Right atrium auricular region (tissue), 2 donors: ENCODE data around the gene ORAI2. TPM values are rescaled to one million over a fixed set of nuclear protein-coding genes. Genes with fewer than 3 reads are reported as not detected.
"Not testable (repeated sequence)": the region's sequence is repeated elsewhere in the genome, so short reads cannot be mapped to it uniquely, and the experiment has no call there.

Source experiments
- DNase-seq: peaks from one replicate; pipeline ENCODE4 v3.0.0-alpha.2; 2019; ENCODE audit warnings: low spot score
- H3K27ac ChIP-seq, 2 donors: fragments of 200-600 bp; sonication (generic); 1 replicate in 1 of 2; 2 replicates in 1 of 2; pipeline ENCODE4 v1.5.1; 2016 to 2019
- H3K27me3 ChIP-seq, 2 donors: fragments of 200-600 bp; sonication (generic); one replicate each; pipeline versions ENCODE4 v1.5.1 to v1.6.0; 2017 to 2019
- H3K36me3 ChIP-seq: fragments of 200-600 bp; sonication (generic); one replicate; pipeline ENCODE4 v1.5.1; 2016
- H3K4me1 ChIP-seq, 2 donors: fragments of 200-600 bp; sonication (generic); one replicate each; pipeline versions ENCODE4 v1.5.1 to v1.6.0; 2017 to 2019
- H3K4me3 ChIP-seq, 2 donors: fragments of 200-600 bp; sonication (generic); 1 replicate in 1 of 2; 2 replicates in 1 of 2; pipeline ENCODE4 v1.5.1; 2017 to 2019; ENCODE audit warnings: mild to moderate bottlenecking in 1 of 2, moderate library complexity in 1 of 2
- H3K9me3 ChIP-seq, 2 donors: fragments of 200-600 bp; sonication (generic); one replicate each; pipeline ENCODE4 v1.5.1; 2019
- total RNA-seq, 2 donors: library from RNA; depleted of rRNA; stranded (reverse); fragments of >200 nt; gene quantifications; one replicate each; pipeline ENCODE4 v1.1.0, GENCODE V29; 2016
- TF ChIP-seq, protein P1 (sequence below), 2 donors: fragments of 200-600 bp; sonication (generic); IDR thresholded peaks; one replicate each; pipeline ENCODE4 v1.5.1; 2019; ENCODE audit warnings: antibody characterized with exemption in 2 of 2

The ORAI2 gene
- total RNA-seq, 2 donors from 2014 or later = 5.9 to 13.3 TPM

DNA sequence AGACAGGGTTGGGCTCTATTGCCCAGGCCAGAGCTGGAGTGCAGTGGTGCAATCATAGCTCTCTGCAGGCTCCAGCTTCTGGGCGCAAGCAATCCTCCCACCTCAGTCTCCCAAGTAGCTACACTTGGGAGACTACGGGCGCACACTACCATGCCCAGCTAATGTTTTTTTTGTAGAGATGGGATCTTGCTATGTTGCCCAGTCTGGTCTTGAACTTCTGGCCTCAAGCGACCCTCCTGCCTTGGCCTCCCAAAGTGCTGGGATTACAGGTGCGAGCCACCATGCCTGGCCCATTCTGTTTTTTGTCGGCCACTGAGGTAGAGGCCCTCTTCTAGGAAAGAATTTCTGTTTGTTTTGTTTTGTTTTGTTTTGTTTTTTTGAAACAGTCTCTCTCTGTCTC, 19.1 kb downstream of the ORAI2 start:
- no peaks in the 10 kb centered on the region for H3K4me1 ChIP-seq
- no peaks in the 10 kb centered on the region for H3K9me3 ChIP-seq
- TF ChIP-seq, protein P1, sequence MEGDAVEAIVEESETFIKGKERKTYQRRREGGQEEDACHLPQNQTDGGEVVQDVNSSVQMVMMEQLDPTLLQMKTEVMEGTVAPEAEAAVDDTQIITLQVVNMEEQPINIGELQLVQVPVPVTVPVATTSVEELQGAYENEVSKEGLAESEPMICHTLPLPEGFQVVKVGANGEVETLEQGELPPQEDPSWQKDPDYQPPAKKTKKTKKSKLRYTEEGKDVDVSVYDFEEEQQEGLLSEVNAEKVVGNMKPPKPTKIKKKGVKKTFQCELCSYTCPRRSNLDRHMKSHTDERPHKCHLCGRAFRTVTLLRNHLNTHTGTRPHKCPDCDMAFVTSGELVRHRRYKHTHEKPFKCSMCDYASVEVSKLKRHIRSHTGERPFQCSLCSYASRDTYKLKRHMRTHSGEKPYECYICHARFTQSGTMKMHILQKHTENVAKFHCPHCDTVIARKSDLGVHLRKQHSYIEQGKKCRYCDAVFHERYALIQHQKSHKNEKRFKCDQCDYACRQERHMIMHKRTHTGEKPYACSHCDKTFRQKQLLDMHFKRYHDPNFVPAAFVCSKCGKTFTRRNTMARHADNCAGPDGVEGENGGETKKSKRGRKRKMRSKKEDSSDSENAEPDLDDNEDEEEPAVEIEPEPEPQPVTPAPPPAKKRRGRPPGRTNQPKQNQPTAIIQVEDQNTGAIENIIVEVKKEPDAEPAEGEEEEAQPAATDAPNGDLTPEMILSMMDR (IDR thresholded peaks at IDR 0.05) = no peak
- no peak for DNase-seq
- H3K27ac ChIP-seq = no peak overlapping the region
- no peaks in the 10 kb centered on the region for H3K27me3 ChIP-seq
- H3K4me3 ChIP-seq = no peak overlapping the region
- peaks cover 14% of the 10 kb centered on the region for H3K36me3 ChIP-seq

DNA sequence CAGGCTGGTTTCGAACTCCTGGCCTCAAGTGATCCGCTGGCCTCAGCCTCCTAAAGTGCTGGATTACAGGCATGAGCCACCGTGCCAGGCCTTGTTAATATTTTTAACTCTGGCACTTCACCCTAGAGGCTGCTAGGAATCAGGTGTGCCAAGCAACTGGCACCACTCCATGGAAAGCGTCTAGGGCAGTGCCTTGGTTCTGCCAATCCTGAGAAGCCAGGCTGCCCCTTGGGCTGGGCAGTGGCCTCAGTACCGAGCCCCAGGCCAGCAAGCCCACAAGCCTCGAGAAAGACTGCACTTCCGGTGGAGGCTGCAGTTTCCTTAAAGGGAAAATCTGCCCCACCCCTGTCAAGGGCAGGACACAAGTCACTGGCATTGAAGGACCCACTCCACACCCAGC, 19.9 kb downstream of the ORAI2 start:
- H3K36me3 ChIP-seq = peaks cover 23% of the 10 kb centered on the region
- DNase-seq = no peak
- H3K27me3 ChIP-seq = no peaks in the 10 kb centered on the region
- TF ChIP-seq, protein P1 (IDR thresholded peaks at IDR 0.05) = no peak
- no peaks in the 10 kb centered on the region for H3K4me1 ChIP-seq
- H3K4me3 ChIP-seq = no peak overlapping the region
- no peak overlapping the region for H3K27ac ChIP-seq
- no peaks in the 10 kb centered on the region for H3K9me3 ChIP-seq

DNA sequence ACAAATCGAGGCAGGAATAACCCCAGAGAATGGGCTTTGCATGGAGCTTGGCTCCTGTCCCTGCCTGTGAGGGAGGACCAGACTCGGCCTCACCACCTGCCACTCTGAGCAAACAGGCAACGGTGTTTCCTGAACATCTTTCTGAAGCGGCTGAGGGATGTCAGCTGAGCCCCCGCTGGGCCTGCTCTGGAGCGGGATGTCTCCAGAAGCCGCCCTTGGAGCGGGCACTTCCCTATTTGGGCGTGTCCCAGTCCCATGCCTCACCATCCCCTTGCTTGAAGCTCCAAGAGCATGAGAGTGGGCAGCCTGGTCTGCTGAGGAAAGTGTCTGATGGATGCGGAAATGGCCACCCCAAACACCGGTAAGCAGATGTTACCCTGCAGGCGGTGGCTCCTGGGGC, 21.1 kb downstream of the ORAI2 start:
- Histone ChIP-seq H3K36me3 (peaks cover 31% of the 10 kb centered on the region), H3K9me3 (no peaks in the 10 kb centered on the region), H3K4me3 (no peak overlapping the region), H3K27me3 (no peaks in the 10 kb centered on the region), H3K27ac (no peak overlapping the region), H3K4me1 (no peaks in the 10 kb centered on the region)
- TF ChIP-seq, protein P1 (IDR thresholded peaks at IDR 0.05) = no peak
- DNase-seq = no peak

DNA sequence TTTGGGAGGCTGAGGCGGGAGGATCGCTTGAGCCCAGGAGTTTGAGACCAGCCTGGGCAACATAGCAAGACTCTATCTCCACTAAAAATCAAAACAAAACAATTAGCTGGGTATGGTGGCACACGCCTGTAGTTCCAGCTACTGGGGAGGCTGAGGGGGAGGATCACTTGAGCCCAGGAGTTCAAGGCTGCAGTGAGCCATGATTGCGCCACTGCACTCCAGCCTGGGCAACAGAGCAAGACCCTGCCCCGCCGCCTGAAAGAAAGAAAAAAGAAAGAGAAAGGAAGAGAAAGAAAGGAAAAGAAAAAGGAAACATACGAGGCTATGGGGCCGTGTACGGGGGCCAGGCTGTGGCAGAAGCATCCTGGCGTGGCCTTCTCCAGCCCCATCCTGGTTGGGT, 21.6 kb downstream of the ORAI2 start:
- peaks cover 32% of the 10 kb centered on the region for H3K36me3 ChIP-seq
- not testable (repeated sequence) for H3K4me3 ChIP-seq, H3K9me3 ChIP-seq, H3K27ac ChIP-seq, H3K4me1 ChIP-seq, H3K27me3 ChIP-seq, DNase-seq

DNA sequence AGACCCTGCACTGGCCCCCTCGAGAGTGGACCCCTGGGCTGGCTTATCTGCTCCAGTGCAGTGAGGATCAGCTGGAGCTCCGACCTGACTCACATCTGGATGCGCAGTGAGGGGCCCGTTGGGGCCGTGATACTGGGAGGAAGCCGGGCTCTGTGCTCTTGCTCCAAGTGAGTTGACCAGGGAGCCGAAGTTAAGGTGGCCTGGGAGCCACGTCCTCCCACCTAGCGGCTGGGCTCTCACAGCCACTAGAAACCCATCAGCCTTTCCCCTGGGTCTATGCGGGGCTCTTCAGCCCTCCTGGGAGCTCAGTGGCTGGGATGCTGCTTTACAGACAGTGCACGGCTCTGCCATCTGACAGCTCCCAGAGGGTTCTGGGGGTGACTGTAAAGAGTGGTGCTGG, 22.2 kb downstream of the ORAI2 start:
- Histone ChIP-seq H3K9me3 (no peaks in the 10 kb centered on the region), H3K27ac (no peak overlapping the region), H3K27me3 (no peaks in the 10 kb centered on the region), H3K4me1 (no peaks in the 10 kb centered on the region), H3K36me3 (peaks cover 32% of the 10 kb centered on the region), H3K4me3 (no peak overlapping the region)
- TF ChIP-seq, protein P1 (IDR thresholded peaks at IDR 0.05) = no peak
- no peak for DNase-seq

DNA sequence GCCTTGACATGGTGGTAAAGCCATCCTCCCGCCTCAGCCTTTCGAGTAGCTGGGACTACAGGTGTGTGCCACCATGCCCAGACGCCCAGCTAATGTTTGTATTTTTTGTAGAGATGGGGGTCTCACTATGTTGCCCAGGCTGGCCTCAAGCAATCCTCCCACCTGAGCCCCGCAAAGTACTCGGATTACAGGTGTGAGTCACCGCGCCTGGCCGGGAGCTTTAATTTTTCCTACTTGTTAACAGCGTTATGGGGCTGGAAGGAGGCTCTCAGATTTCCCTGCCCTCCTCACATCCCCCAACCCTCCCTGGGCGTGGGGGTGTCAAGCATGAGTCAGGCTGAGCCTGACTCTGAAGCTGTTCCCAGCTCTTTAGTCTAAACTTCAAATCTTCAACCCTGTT, 23.0 kb downstream of the ORAI2 start:
- no peaks in the 10 kb centered on the region for H3K9me3 ChIP-seq
- H3K27me3 ChIP-seq = no peaks in the 10 kb centered on the region
- no peak overlapping the region for H3K4me3 ChIP-seq
- H3K36me3 ChIP-seq = peaks cover 32% of the 10 kb centered on the region
- H3K27ac ChIP-seq = no peak overlapping the region
- no peaks in the 10 kb centered on the region for H3K4me1 ChIP-seq
- TF ChIP-seq, protein P1 (IDR thresholded peaks at IDR 0.05) = no peak
- DNase-seq = no peak
